SH-SY5Y (cell line): Measurements from ENCODE around the gene AJM1.

Experiments used
- GATA2 ChIP-seq: IDR thresholded peaks from 2 replicates; pipeline ENCODE4 v1.6.1; 2011; ENCODE audit warnings: mild to moderate bottlenecking, low read depth, low read length
- GATA3 ChIP-seq: IDR thresholded peaks from 2 replicates; pipeline ENCODE4 v1.6.1; 2011; ENCODE audit warnings: low read depth, mild to moderate bottlenecking, low read length, moderate library complexity

Gene AJM1

DNA sequence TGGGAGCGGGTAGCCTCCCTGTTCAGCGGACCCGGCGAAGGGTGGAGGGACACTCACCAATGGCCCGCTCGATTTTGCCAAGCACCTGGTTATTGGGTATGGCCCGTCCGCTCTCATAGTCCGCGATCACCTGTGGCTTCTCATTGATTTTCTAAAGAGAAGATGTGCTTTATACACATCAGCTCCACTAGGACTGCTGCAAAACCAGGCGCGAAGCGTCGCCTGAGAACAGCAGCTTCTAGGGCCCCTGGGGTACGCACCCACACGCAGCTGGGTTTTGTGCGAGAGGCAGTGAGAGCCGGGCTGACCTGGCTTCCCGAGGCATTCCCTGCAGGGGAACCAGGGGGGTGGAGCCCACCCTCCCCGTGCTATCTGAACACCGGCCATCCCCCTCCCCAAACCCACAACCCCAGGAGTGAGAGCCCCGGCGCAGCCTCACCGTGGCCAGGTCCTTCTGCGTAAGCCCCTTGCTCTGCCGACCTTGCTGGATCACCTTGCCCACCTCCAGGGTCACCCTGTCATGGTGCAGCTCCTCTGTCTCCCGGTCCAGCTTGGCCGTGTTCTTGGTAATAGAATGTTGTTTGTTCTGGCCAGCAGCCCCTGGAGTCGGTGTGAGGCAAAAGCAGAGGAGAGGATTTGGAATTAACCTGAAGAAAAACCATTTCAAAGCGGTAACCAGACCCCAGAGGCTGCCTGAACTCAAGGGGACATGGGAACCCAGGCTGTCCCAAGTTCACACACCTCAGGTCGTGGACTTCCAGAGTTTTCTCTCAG, 20.8 kb downstream of the AJM1 start:
- no peak for TF ChIP-seq GATA2
- no peak for TF ChIP-seq GATA3

DNA sequence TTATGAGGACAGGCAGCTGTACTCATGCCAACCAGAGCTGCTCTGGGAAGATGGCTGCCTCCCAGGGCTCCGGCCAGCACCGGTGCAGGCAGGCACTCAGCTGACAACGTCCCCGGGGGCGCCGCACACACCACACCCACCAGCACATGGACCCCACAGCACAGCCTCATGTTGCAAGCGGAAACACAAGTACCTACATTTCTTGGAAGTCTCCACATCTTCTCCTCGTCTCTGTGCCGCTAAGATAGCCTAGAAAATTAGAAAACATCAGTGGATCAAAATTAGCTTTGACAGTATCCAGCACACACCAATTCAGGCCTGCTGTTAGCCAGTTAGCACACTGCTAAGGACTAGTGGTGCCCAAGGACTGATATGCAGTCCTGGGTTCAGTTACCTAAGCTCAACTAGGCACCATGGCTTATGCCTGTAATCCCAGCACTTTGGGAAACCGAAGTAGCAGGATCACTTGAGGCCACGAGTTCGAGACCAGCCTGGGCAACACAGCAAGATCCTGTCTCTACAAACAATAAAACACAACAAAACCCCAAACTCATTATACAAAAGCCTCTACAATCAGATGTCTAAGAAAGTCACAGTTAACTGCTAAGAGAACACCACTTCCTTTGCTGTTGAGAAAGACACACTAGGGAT, 21.5 kb downstream of the AJM1 start:
- no peak for TF ChIP-seq GATA2
- TF ChIP-seq GATA3 = no peak

DNA sequence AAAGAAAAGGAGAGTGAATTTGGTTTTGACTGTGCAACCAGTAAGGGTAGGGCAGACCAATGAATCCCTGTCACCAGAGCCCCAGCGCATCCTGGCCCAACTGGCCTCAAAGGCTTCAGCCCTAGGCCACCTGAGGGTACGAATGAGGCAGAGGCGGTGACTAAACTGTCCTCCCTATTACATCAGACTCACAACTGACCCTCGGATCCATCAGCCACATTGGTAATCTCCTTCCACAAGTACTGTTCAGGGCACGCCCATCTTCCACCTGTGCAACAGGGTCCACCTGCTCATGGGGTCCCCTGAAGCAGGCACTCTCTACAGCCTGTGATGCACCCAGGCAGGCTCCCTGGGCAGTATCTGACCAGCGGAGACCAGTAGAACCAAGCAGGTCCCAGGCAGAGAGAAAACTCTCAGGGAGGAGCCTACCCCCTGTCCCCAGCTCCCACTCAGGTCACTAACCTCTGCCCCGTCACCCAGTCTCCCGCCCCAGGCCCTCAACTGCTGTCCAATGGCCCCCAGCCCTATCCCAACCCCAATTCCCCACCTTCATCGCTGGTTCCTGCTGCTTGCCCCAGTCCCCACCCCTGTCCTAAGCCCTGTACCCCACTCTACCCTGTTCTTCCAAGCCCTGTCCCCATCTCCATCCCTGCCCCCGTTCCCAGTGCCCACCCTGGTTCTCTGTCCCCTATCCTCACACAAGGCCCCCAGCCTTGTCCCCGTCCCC, 22.9 kb downstream of the AJM1 start:
- no peak for TF ChIP-seq GATA3
- no peak for TF ChIP-seq GATA2

DNA sequence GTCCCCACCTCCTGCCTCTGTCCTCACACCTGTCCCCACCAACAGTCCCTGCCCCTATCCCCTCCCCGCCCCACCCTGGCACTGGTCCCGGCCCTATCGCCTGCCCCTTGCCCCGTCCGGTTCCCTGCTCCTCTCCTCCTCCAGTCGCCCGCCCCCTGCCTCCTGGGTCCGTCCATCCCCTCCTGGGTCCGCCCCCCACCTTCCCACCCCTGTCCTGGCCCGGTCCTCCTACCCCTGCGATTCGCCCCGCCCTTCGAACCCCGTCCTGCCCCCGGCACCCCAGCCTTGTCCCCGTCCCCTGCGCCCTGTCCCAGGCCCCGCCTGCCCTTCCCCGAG, 23.5 kb downstream of the AJM1 start:
- TF ChIP-seq GATA3 (no peak), GATA2 (no peak)

DNA sequence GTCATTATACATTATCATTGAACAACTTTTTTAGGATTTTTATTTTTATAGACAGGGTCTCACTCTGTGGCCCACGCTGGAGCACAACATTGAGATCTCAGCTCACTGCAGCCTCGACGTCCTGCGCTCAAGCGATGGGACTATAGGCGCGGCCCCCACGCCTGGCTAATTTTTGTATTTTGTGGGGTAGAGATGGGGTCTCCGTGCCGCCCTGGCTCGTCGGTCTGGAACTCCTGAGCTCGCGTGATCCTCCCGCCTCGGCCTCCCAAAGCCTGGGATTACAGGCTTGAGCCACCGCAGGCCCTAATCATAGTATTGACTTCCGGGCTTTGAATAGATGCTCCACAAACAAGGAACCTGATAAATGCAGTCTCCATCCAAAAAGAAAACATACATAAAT, 25.2 kb downstream of the AJM1 start:
- TF ChIP-seq GATA3 (no peak), GATA2 (no peak)

DNA sequence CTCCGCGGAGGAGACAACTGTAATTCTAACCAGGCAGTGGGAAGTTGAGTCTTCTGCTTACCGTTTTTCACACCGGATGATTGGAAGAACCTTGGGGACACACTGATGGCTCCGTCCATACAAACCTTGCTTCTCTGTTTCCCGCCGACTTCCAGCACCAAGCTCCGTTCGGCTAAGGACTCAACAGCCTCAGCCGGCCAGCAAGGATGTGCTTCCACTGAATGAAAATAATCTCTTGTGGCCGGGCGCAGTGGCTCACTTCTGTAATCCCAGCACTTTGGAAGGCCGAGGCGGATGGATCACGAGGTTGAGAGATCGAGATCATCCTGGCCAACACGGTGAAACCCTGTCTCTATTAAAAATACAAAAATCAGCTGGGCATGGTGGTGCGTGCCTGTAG, 25.6 kb downstream of the AJM1 start:
- no peak for TF ChIP-seq GATA2

DNA sequence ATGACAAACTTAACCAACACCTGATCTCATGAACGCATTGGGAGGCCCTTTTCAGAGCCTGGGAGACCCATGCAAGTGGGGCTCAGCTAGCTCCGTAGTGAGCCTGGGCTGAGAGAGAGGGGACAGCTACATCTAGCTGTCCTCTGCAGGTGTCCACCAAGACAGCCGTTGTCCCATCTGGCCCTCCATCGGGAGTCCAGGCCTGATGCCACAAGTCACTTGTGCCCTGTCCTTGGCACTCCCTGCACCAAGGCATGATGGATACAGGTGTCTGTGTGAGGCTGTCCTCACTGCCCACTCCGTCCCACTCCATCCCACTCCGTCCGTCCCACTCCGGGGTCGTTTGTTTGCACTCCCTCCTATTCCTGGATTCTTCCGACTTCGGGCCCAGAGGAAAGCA, 26.4 kb downstream of the AJM1 start:
- TF ChIP-seq GATA3 (no peak), GATA2 (no peak)

DNA sequence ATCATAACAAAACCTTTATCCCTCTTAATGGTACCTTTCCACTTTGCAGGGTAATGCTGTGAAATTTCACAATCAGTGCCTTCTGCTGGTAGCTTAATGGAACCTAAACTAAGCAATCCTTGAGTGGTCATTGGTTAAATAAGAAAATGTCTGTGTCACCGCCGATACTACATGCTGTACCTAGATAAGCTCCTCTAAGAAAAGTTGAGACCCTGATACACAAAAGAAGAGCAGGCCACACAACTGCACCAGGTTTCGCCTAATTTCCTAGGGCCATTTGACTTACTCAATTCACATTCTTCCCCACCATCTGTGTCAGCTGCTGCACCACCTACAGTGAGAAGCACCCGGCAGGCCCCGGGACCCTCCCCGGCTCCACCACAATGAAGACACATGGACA, 32.9 kb downstream of the AJM1 start:
- TF ChIP-seq GATA2 = no peak
- TF ChIP-seq GATA3 = no peak

DNA sequence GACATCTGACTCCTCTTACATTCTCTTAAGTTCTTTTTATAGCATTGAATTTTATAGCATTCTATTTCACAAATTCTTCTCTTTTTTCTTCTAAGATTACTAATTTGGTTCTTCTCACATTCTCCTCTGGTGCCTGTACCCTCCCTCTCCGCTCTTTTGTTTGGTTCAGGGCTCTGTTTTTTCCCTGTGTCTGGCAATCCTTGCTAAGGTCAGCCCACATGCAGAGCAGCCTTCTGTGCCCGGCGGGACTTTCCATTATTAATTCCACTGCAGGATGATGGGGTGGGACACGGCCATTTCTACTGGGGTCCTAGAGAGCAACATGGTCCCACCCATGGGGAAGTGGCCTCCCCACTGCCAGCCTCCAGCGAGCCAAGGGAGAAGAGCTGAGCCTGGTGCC, 34.2 kb downstream of the AJM1 start:
- no peak for TF ChIP-seq GATA3
- TF ChIP-seq GATA2 = no peak

DNA sequence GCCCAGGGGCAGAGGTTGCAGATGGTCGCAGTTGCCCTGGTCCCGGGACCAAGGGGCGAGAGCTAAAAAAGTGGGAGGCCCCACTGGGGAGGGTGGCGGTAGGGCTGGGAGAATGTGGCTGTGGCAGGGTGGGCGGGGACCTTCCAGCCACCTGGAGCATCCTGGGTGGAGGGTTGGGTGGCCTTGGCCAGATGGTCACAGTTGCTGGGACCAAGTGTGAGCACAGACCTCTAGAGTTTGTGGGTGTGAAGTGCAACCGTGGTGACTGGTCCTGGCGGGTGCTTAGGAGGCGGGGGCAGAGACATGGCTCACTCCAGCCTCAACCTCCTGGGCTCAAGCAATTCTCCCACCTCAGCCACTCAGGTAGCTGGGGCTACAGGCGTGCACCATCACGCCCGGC, 38.4 kb downstream of the AJM1 start:
- TF ChIP-seq GATA2 (no peak), GATA3 (no peak)

DNA sequence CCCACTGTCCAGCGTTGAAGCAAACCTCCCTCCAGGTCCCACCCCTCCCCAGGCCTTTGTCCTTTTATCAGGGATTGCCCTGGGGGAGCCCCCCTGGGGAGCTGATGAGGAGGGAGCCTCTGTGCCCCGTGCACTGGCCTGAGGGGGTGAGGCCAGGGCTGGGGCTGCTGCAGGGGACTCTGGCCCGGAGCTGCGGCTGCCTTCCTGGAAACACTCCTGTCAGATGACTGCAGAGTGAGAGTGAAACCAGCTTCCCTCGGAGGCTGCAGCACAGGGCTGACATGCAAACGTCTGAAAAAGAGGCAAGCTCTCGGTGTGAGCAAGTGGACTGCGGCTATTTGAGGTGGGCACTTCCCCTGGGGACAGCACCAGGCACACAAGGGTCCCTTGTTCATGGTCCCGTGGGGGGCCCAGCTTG, 39.4 kb downstream of the AJM1 start:
- TF ChIP-seq GATA2 (no peak), GATA3 (no peak)

DNA sequence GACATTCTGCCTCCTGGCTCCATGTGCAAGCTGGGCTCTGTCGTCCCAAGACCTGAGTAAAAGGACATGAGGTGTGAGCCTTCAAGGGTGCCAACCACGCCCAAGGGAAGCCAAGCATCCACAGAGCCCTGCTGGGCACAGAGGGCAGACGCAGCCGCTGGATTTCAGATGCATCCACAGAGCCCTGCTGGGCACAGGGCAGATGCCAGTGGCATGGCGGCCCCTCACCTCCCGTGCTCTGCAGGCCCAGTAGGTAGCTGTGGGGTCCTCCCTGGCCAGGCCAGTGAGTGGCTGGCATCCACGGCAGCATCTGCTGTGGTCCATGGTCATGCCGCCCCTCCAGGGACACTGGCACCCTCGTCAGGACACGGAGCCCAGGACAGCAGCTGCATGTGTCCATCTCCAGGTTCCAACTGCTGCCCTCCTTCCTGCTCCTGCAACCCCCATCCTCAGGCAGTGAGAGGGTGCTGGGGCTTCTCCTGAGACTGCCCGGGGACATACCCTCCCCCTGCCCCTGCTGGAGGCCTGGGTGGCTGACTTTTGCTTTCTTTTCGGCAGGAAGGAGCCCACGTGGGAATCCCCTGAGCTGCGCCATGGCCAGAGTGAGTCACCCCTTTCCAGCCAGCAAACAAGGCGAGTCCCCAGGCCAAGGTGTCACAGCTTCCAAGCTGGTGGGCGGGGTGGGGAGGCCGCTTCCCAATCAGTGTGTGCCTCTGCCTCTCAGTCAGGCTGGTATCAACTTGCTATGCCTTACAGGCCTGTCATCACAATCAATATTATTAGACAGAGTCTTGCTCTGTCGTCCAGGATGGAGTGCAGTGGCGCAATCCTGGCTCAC, 40.0 kb downstream of the AJM1 start:
- TF ChIP-seq GATA3 = no peak
- TF ChIP-seq GATA2 = no peak

DNA sequence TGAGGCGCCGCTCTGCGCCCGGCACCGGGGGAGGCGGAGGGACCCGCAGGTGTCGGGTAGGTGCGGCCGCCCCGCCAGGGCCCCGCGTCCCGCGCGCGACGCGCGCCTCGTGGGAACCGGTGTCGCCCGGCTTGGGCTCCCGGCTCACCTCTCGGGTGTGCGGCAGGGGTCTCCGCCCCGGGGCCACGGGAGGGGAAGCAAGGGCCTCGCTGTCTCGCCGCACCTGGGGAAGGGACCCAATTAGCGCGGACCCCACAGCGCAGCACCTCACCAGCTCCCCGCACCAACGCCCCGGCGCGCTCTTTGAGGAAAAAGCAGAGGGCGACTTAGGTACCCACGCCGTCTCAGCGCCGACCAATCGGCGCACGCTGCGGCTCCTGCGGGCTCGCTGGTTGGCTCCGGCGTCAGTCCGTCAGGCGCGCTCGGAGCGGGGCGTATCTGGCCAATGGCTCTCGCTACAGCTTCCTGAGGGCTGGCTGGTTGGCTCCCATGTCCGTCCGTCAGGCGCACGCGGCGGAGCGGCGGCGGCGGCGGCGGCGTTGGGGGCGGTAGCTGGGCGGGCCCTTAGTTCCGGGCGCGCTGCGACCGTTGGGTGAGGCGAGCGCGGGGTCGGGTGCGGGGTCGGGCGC, 43.8 kb downstream of the AJM1 start, which contains the start of gene TRAF2:
Gene TRAF2 (plus strand): TSS at position 567 of the 629 bp plus-strand sequence. CDS start 12,225 bp downstream, outside the sequence.
- TF ChIP-seq GATA2 (no peak), GATA3 (no peak)
